OCI-LY3 (cell line): ENCODE measurements around the gene TMEM167A.

ENCODE experiments used
- H2AFZ ChIP-seq: fragments of 200-600, 300-600 bp; shearing (Covaris generic); 2 replicates; pipeline ENCODE4 v1.6.0; 2014; ENCODE audit warnings: antibody characterized with exemption, low read depth, low read length
- H3K27ac ChIP-seq: fragments of 200-600, 300-600 bp; sonication (generic); 2 replicates; pipeline ENCODE4 v1.5.1; 2014; ENCODE audit warnings: mild to moderate bottlenecking, low read length, moderate library complexity, mixed read lengths
- H3K27me3 ChIP-seq: fragments of 200-600, 300-600 bp; sonication (generic); 2 replicates; pipeline ENCODE4 v1.6.1; 2014; ENCODE audit warnings: low read depth, low read length, mixed read lengths
- H3K36me3 ChIP-seq: fragments of 200-600, 300-600 bp; sonication (generic); replicated peaks from 2 replicates; pipeline ENCODE3; 2014; ENCODE audit warnings: low read depth, low read length, mixed read lengths
- H3K4me1 ChIP-seq: fragments of 300-600, 200-600 bp; sonication (generic); 2 replicates; pipeline ENCODE4 v1.6.1; 2014; ENCODE audit warnings: low read length, mixed read lengths
- H3K4me2 ChIP-seq: fragments of 200-600, 300-600 bp; sonication (generic); 2 replicates; pipeline ENCODE4 v1.6.1; 2014; ENCODE audit warnings: low read length, mixed read lengths
- H3K4me3 ChIP-seq: fragments of 300-600, 200-600 bp; sonication (generic); 2 replicates; pipeline ENCODE4 v1.5.1; 2014; ENCODE audit warnings: antibody characterized with exemption, mild to moderate bottlenecking, low read length, moderate library complexity
- H3K79me2 ChIP-seq: fragments of 300-600, 200-600 bp; shearing (Covaris generic); 2 replicates; pipeline ENCODE4 v1.6.1; 2014; ENCODE audit warnings: mild to moderate bottlenecking, low read length, mixed read lengths
- H3K9ac ChIP-seq: fragments of 300-600, 200-600 bp; shearing (Covaris generic); 2 replicates; pipeline ENCODE4 v1.6.0; 2014; ENCODE audit warnings: mild to moderate bottlenecking, low read length, moderate library complexity
- H3K9me3 ChIP-seq: fragments of 200-600, 300-600 bp; shearing (Covaris generic); 2 replicates; pipeline ENCODE4 v1.6.1; 2014; ENCODE audit warnings: low read length, mixed read lengths; ENCODE audit not compliant: insufficient read depth
- H4K20me1 ChIP-seq: fragments of 200-600, 300-600 bp; sonication (generic); 2 replicates; pipeline ENCODE4 v1.6.1; 2016; ENCODE audit warnings: low read length, mixed read lengths; ENCODE audit not compliant: insufficient read depth
- CTCF ChIP-seq: fragments of 200-600, 300-600 bp; sonication (generic); IDR thresholded peaks from 2 replicates; pipeline ENCODE4 v1.5.1; 2014; ENCODE audit warnings: antibody characterized with exemption, low read length, low read depth
- EZH2phosphoT487 ChIP-seq: fragments of 200-600 bp; shearing (Covaris generic); IDR thresholded peaks from 2 replicates; pipeline ENCODE4 v1.6.1; 2018; ENCODE audit warnings: antibody characterized with exemption, mixed run types, low read depth

Gene TMEM167A

GRCh38 chr5:83035373-83036100, 41.7 kb downstream of the TMEM167A start:
- TF ChIP-seq CTCF, result no peak
- TF ChIP-seq EZH2phosphoT487, result no peak
- no peaks in the 10 kb centered on the region for H3K36me3 ChIP-seq
- no peak overlapping the region for H3K9ac ChIP-seq
- no peak overlapping the region for H3K4me2 ChIP-seq
- no peaks in the 10 kb centered on the region for H3K79me2 ChIP-seq
- H3K4me3 ChIP-seq, result no peak overlapping the region
- no peaks in the 10 kb centered on the region for H4K20me1 ChIP-seq
- peaks cover 11% of the 10 kb centered on the region for H3K4me1 ChIP-seq
- H3K27me3 ChIP-seq, result no peaks in the 10 kb centered on the region
- H3K9me3 ChIP-seq, result no peaks in the 10 kb centered on the region
- H3K27ac ChIP-seq, result no peak overlapping the region
- H2AFZ ChIP-seq, result no peak overlapping the region

- Histone ChIP-seq H3K4me2 (no peak overlapping the region), H3K9ac (no peak overlapping the region), H2AFZ (no peak overlapping the region), H3K79me2 (no peaks in the 10 kb centered on the region), H4K20me1 (no peaks in the 10 kb centered on the region), H3K4me3 (no peak overlapping the region), H3K9me3 (no peaks in the 10 kb centered on the region), H3K36me3 (no peaks in the 10 kb centered on the region), H3K27me3 (no peaks in the 10 kb centered on the region), H3K27ac (no peak overlapping the region), H3K4me1 (peaks cover 11% of the 10 kb centered on the region)
- TF ChIP-seq EZH2phosphoT487, result no peak
- TF ChIP-seq CTCF, result no peak
These were observed 42.5 kb downstream of the TMEM167A start for GRCh38 chr5:83034528-83035207.

DNA sequence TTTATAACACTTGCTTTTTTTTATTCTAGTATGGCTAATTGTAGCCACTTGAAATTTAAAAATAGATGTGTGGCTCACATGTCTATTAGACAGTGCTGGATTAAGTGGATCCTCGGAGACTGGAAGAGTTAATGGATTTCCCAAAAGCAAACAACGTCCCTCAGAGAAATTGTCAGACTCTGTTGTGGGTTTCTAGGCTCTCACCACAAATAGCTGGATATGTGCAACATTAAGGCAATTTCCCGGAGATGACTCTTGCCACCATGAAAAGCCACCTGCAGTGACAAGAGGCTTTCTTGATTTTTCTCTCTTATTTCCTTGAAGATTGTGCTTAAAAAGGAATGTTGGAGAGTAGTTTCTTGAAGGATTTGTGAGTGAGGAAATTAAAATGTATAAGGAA, 43.2 kb downstream of the TMEM167A start:
- Histone ChIP-seq H3K9ac (no peak overlapping the region), H3K36me3 (no peaks in the 10 kb centered on the region), H3K4me3 (no peak overlapping the region), H3K27ac (no peak overlapping the region), H4K20me1 (no peaks in the 10 kb centered on the region), H3K79me2 (no peaks in the 10 kb centered on the region), H3K4me2 (no peak overlapping the region), H3K9me3 (no peaks in the 10 kb centered on the region), H2AFZ (no peak overlapping the region), H3K27me3 (no peaks in the 10 kb centered on the region), H3K4me1 (peaks cover 11% of the 10 kb centered on the region)
- TF ChIP-seq EZH2phosphoT487 (no peak), CTCF (no peak)

- Histone ChIP-seq H3K36me3 (no peaks in the 10 kb centered on the region), H3K79me2 (no peaks in the 10 kb centered on the region), H3K4me2 (no peak overlapping the region), H3K27me3 (no peaks in the 10 kb centered on the region), H3K27ac (no peak overlapping the region), H3K9ac (no peak overlapping the region), H2AFZ (no peak overlapping the region), H3K9me3 (no peaks in the 10 kb centered on the region), H4K20me1 (no peaks in the 10 kb centered on the region), H3K4me1 (peaks cover 10% of the 10 kb centered on the region), H3K4me3 (no peak overlapping the region)
- no peak for TF ChIP-seq EZH2phosphoT487
These were observed 45.8 kb downstream of the TMEM167A start for GRCh38 chr5:83031381-83031780.
